ENCODE data around the gene CYB561D1.
"Not testable (repeated sequence)": the region's sequence is repeated elsewhere in the genome, so short reads cannot be mapped to it uniquely, and the experiment has no call there.

Gene CYB561D1, protein sequence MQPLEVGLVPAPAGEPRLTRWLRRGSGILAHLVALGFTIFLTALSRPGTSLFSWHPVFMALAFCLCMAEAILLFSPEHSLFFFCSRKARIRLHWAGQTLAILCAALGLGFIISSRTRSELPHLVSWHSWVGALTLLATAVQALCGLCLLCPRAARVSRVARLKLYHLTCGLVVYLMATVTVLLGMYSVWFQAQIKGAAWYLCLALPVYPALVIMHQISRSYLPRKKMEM

GRCh38 chr1:109493805-109494539 is at the start of gene CYB561D1:
Gene CYB561D1, plus strand, starts transcription at chr1:109494094. Its CDS starts 46 bp downstream, at chr1:109494140.
- peak; percentile 88 to 89 for DNase-seq

- DNase-seq: no peak
Measured at GRCh38 chr1:109444346-109444745, 49.5 kb upstream of the CYB561D1 start.

GRCh38 chr1:109445949-109446695 is 47.8 kb upstream of the CYB561D1 start:
- DNase-seq: not testable (repeated sequence)

DNA sequence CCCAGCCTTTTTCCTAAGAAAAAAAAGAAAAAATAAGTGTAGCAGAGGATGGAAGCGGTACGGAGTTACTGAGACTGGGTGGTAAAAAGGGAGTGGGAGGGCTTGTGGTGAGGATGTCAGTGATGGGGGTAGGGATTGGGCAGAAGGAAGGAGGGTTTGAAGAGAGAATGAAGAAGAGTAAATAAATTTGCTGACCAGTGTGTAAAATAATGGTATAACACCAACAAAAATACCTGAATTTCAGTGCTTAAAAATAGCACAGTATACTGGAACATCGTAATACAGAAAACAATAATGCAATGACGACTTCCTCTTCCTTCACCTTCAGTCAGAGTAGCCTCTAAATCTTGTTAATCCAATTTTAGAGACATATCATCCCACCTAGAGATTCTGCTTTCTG is 46.4 kb upstream of the CYB561D1 start:
- DNase-seq: no peak

DNA sequence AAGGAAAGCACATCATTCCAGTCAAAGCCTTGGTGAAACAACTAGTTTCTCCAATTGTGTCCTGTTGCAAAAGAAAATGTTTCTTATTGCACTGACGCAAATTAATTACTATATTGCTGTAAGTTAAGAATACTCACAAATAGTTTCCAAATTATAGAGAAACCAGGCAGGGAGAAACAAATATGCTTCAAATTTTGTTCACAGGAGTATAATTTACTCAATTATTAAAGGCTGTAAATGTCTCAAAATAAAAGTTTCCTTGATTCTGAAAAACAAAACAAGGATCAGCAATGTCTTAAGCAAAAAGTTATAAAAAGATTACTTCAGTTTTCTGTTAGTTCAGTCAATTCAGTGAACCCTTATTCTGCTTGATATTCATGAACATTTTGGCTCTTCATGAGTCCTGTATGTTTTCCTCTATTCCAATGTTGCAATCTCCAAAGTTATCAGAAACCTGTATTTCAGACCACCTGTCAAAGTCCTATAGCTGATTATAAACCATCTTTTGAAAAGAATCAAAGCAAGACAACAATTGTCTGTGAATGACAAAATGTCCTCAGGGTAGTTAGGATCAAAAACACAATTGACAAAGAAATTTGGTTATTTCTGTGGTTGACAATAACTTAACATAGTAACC is 39.3 kb upstream of the CYB561D1 start:
- no peak for DNase-seq

DNA sequence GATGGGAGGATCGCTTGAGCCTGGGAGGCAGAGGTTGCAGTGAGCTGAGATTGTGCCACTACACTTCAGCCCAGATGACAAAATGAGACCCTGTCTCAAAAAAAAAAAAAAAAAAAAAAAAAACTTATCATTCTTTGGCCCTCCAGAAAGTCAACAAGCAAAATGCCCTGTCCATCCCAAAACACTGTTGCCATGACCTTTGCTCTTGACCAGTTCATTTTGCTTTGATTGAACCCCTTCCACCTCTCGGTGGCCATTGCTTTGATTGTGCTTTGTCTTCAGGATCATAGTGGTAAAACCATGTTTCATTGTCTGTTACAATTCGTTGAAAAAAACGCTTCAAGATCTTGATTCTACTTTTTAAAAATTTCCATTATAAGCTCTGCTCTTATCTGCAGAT is 36.1 kb upstream of the CYB561D1 start:
- no peak for DNase-seq

DNA sequence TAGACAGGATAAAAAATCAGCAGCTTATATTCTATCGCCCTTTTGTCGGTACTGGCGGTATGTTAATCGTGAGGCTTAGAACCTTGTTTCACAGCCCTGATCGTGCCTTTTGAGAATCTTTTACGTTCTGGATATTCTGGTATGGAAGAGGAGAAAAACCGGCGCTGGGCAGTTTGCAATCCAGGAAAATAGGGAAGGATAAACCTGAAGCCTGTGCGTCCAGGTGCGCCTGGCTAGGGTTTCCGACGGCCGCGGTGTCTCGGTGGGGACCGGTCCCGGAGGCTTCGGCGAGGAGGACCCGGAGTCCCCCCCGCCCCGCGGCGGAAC is 27.8 kb upstream of the CYB561D1 start:
- no peak for DNase-seq

- no peak for DNase-seq
Measured at GRCh38 chr1:109466452-109467300, 27.2 kb upstream of the CYB561D1 start, which contains the start of gene SYPL2. Gene SYPL2, plus strand, starts transcription at chr1:109466546. Its CDS starts 298 bp downstream, at chr1:109466844.

DNA sequence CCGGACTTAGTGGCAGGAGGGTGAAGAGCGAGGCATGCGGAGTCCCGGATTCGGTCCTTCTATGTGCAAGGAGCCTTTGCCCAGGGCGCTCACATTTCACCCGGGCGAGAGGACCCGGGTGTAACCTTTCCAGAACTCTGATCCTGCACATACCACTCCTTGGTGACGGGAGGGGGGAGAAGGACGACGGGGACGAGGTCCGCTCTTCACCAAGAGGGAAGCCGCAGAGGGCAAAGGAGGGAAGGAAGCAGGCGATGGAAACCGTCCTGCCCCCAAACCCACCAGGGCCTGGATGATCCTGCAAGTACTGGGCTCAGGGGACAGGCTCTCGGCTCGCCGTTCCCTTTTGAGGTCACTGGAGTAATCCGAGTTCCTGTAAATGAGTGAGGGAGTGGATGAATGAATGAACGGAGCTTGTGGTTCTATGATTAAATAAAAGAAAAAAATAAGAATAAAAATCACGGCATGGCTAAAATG is 26.6 kb upstream of the CYB561D1 start:
- DNase-seq: no peak

DNA sequence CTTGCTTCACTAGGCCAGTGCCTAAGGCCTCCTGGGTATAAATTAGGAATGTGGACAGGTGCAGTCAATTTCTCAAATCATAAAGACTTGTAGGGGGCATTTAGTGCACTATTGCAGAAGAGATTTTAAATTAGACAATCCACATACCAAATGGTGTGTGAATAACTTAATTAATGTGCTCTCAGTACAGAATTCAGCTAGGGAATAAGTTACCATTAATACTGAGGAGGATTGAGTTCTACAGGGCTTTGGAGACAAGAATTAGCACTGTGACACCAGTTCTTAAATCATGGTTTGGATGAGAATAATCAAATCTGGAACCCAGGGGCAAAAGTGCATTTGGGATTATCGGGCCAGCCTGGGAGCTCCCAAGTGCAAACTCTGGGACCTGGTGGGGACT is 25.8 kb upstream of the CYB561D1 start:
- DNase-seq: no peak

DNA sequence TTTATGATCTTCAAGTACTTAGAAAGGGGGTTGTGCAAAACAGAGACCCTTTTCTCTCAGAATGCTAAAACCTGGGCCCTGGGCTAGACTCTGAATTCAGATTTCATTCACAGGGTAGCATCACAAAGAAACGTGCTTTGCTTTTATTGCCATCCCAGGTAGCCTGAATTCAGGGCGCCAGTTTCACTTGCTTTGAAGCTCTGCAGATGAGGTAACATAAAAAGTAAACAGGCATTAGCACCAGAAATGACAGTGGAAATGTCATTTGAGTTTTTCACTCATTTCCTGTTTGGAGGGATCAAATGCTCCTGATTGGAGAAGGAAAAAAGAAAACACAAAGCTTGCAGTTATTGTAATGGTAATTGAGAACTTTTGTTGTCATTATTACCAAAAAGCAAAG is 25.0 kb upstream of the CYB561D1 start:
- DNase-seq: no peak

DNA sequence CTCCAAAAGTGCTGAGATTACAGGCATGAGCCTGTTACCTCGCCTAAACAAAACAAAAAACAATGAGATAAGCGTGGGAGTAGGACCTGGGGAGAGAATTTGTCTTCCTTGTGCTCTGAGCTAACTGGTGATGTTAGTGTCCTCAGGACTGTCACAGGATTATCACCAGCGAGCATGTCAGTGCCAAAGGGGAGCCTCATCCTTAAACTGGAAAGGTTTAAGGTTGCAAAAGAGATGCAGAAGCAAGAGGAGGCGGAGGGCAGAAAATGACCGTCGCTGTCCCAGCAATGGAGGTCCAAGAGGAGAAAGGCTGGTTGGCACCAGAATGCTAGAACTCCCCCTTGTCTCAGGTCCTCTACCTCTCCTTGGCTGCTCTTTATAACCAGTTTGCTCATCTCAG is 23.6 kb upstream of the CYB561D1 start:
- DNase-seq: no peak

- DNase-seq: no peak
Measured at GRCh38 chr1:109472779-109473178, 21.1 kb upstream of the CYB561D1 start.

DNA sequence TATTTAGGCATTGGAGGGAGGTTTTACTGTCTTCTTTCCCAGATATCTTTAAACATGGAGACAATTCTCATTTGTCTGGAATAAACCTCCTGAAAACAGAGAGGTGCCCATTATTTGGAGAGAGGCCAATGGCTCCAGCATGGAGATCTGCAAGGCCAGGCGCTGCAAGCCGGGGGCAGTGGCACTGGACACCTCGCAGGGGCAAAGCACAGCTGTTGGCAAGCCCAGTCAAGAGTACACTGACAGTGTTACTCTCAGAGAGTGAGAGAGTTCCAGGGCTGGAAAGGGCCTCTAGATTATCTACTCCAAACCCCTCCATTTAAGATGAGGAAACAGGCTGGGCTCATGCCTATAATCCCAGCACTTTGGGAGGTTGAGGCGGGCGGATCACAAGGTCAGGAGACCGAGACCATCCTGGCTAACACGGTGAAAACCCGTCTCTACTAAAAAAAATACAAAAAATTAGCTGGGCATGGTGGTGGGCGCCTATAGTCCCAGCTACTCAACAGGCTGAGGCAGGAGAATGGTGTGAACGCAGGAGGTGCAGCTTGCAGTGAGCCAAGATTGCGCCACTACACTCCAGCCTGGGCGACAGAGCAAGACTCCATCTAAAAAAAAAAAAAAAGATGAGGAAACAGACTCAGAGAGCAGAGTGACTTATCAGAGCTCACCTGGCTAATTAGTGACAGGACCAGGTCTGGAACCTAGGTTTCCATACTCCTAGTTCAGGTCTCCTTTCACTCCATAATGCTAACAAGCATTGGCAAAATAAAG is 20.4 kb upstream of the CYB561D1 start:
- not testable (repeated sequence) for DNase-seq

DNA sequence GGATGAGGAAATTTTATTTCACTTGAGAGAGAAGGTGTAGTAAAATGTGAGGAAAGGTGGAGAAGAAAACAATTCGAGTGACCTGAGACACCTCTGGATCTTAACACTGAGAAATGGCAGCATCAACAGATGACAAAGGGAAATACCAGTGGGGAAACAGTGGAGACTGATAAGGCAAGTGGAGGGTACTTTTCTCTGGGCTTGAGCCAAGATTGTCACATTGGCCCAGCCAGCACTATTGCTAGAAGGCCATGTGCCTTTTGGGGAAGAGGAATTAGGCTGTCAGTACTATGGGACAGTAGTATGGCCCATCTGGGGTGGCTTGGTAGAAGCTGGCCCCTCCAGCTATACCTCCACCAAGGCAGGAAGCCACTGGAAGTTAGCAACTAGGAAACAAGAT is 19.2 kb upstream of the CYB561D1 start:
- DNase-seq: no peak

- no peak for DNase-seq
Measured at GRCh38 chr1:109475261-109475660, 18.6 kb upstream of the CYB561D1 start.

- DNase-seq: no peak
Measured at GRCh38 chr1:109476825-109477224, 17.1 kb upstream of the CYB561D1 start.

- no peak for DNase-seq
Measured at GRCh38 chr1:109477821-109478220, 16.1 kb upstream of the CYB561D1 start.

- no peak for DNase-seq
Measured at GRCh38 chr1:109478806-109479205, 15.1 kb upstream of the CYB561D1 start.

DNA sequence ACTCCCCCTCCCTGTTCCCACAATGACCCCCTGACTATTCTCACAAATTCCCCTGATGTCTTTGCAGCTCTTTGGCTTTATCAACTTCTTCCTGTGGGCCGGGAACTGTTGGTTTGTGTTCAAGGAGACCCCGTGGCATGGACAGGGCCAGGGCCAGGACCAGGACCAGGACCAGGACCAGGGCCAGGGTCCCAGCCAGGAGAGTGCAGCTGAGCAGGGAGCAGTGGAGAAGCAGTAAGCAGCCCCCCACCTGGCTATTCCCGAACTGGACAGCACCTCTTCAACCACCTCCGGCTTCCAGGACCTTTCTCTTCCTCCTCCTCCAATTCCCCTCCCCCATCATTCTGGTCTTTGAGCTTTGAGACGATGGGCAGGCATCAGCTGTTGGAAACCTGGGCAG is 14.6 kb upstream of the CYB561D1 start:
- no peak for DNase-seq

- no peak for DNase-seq
Measured at GRCh38 chr1:109479901-109480300, 14.0 kb upstream of the CYB561D1 start.

GRCh38 chr1:109481646-109482045 is 12.2 kb upstream of the CYB561D1 start:
- DNase-seq: no peak

Data from activated CD4-positive, alpha-beta T cell treated with anti-CD3 and anti-CD28 coated beads for 4 hours (primary cell).